ENCODE data around the gene SEPTIN2.

SEPTIN2 gene

GRCh38 chr2:241320394-241320793 lies 4.7 kb downstream of the SEPTIN2 start:
- TF ChIP-seq ZFP30 (CRISPR knock-in tag; IDR thresholded peaks at IDR 0.05) (no peak), ZC3H10 (CRISPR knock-in tag; IDR thresholded peaks at IDR 0.05) (no peak), ZNF565 (CRISPR knock-in tag; conservative IDR thresholded peaks at IDR 0.05; ENCODE audit: low read depth) (no peak), TOX (CRISPR knock-in tag; IDR thresholded peaks at IDR 0.05; ENCODE audit: borderline replicate concordance) (no peak), ZFP3 (CRISPR knock-in tag; IDR thresholded peaks at IDR 0.05) (no peak), RARB (CRISPR knock-in tag; IDR thresholded peaks at IDR 0.05) (no peak), TSHZ2 (CRISPR knock-in tag; IDR thresholded peaks at IDR 0.05) (no peak), POU6F1 (CRISPR knock-in tag; IDR thresholded peaks at IDR 0.05; ENCODE audit: borderline replicate concordance, low read depth) (no peak), CSRNP3 (CRISPR knock-in tag; IDR thresholded peaks at IDR 0.05) (no peak), ESRRG (CRISPR knock-in tag; IDR thresholded peaks at IDR 0.05) (no peak), CREB5 (CRISPR knock-in tag; IDR thresholded peaks at IDR 0.05; ENCODE audit: low read depth) (no peak), PATZ1 (CRISPR knock-in tag; IDR thresholded peaks at IDR 0.05; ENCODE audit: borderline replicate concordance) (no peak), BACH2 (CRISPR knock-in tag; IDR thresholded peaks at IDR 0.05; ENCODE audit: borderline replicate concordance) (no peak)
- no peak for ATAC-seq

- ATAC-seq: no peak
Observed at GRCh38 chr2:241321033-241321432, 5.3 kb downstream of the SEPTIN2 start.

More at GRCh38 chr2:241321033-241321432, 5.3 kb downstream of the SEPTIN2 start:
- TF ChIP-seq ZC3H10 (CRISPR knock-in tag; IDR thresholded peaks at IDR 0.05) (no peak), ZFP3 (CRISPR knock-in tag; IDR thresholded peaks at IDR 0.05) (no peak), SNAI2 (CRISPR knock-in tag; IDR thresholded peaks at IDR 0.05) (no peak), TCF4 (CRISPR knock-in tag; IDR thresholded peaks at IDR 0.05; ENCODE audit: borderline replicate concordance) (no peak), PATZ1 (CRISPR knock-in tag; IDR thresholded peaks at IDR 0.05; ENCODE audit: borderline replicate concordance) (no peak), BACH2 (CRISPR knock-in tag; IDR thresholded peaks at IDR 0.05; ENCODE audit: borderline replicate concordance) (no peak), TSHZ2 (CRISPR knock-in tag; IDR thresholded peaks at IDR 0.05) (no peak), ARNTL (CRISPR knock-in tag; IDR thresholded peaks at IDR 0.05; ENCODE audit: borderline replicate concordance, low read depth) (no peak), CSDC2 (CRISPR knock-in tag; IDR thresholded peaks at IDR 0.05) (no peak), ZNF8 (CRISPR knock-in tag; IDR thresholded peaks at IDR 0.05) (no peak), ZNF70 (CRISPR knock-in tag; IDR thresholded peaks at IDR 0.05) (no peak), CSRNP3 (CRISPR knock-in tag; IDR thresholded peaks at IDR 0.05) (no peak), CREB5 (CRISPR knock-in tag; IDR thresholded peaks at IDR 0.05; ENCODE audit: low read depth) (no peak), ESRRG (CRISPR knock-in tag; IDR thresholded peaks at IDR 0.05) (no peak), RARB (CRISPR knock-in tag; IDR thresholded peaks at IDR 0.05) (no peak)
